ENCODE results near the gene RPL26.
"Not testable (repeated sequence)": the region's sequence is repeated elsewhere in the genome, so short reads cannot be mapped to it uniquely, and the experiment has no call there.

Gene RPL26

GRCh38 chr17:8360260-8360659, 22.7 kb downstream of the RPL26 start:
- Mint-ChIP-seq H3K36me3 (no peaks in the 10 kb centered on the region), H3K9me3 (no peaks in the 10 kb centered on the region), H3K27ac (no peak overlapping the region), H3K4me3 (no peak overlapping the region), H3K4me1 (peaks cover 7% of the 10 kb centered on the region)
- ATAC-seq, result no peak
- DNase-seq (ENCODE audit: low spot score in 2 of 2), result no peak

- no peaks in the 10 kb centered on the region for H3K36me3 Mint-ChIP-seq
- no peaks in the 10 kb centered on the region for H3K9me3 Mint-ChIP-seq
- DNase-seq (ENCODE audit: low spot score in 2 of 2) (no peak), ATAC-seq (no peak)
- H3K27ac Mint-ChIP-seq, result no peak overlapping the region
- no peak overlapping the region for H3K4me3 Mint-ChIP-seq
- H3K4me1 Mint-ChIP-seq, result peaks cover 7% of the 10 kb centered on the region
These were observed 23.2 kb downstream of the RPL26 start for GRCh38 chr17:8359769-8360168.

- no peak for ATAC-seq
- no peak for DNase-seq (ENCODE audit: low spot score in 2 of 2)
- H3K4me3 Mint-ChIP-seq, result no peak overlapping the region
- H3K36me3 Mint-ChIP-seq, result no peaks in the 10 kb centered on the region
- no peaks in the 10 kb centered on the region for H3K9me3 Mint-ChIP-seq
- H3K27ac Mint-ChIP-seq, result no peak overlapping the region
- peaks cover 7% of the 10 kb centered on the region for H3K4me1 Mint-ChIP-seq
These were observed 25.1 kb downstream of the RPL26 start for GRCh38 chr17:8357910-8358309.

GRCh38 chr17:8354236-8354635, 28.8 kb downstream of the RPL26 start:
- Mint-ChIP-seq H3K4me1 (no peaks in the 10 kb centered on the region), H3K36me3 (no peaks in the 10 kb centered on the region), H3K9me3 (no peaks in the 10 kb centered on the region), H3K4me3 (no peak overlapping the region), H3K27ac (no peak overlapping the region)
- DNase-seq (ENCODE audit: low spot score in 2 of 2) (no peak), ATAC-seq (no peak)

- no peak for DNase-seq (ENCODE audit: low spot score in 2 of 2)
- no peak overlapping the region for H3K27ac Mint-ChIP-seq
- H3K9me3 Mint-ChIP-seq, result no peaks in the 10 kb centered on the region
- no peaks in the 10 kb centered on the region for H3K4me1 Mint-ChIP-seq
- no peak for ATAC-seq
- no peaks in the 10 kb centered on the region for H3K36me3 Mint-ChIP-seq
- H3K4me3 Mint-ChIP-seq, result no peak overlapping the region
These were observed 29.3 kb downstream of the RPL26 start for GRCh38 chr17:8353736-8354135.

GRCh38 chr17:8350339-8350738, 32.7 kb downstream of the RPL26 start:
- Mint-ChIP-seq H3K27ac (no peak overlapping the region), H3K36me3 (no peaks in the 10 kb centered on the region), H3K4me3 (no peak overlapping the region), H3K4me1 (no peaks in the 10 kb centered on the region), H3K9me3 (no peaks in the 10 kb centered on the region)
- no peak for DNase-seq (ENCODE audit: low spot score in 2 of 2)
- no peak for ATAC-seq

GRCh38 chr17:8347001-8347400, 36.0 kb downstream of the RPL26 start:
- DNase-seq (ENCODE audit: low spot score in 2 of 2); ATAC-seq; H3K9me3 Mint-ChIP-seq; H3K4me1 Mint-ChIP-seq; H3K4me3 Mint-ChIP-seq; H3K27ac Mint-ChIP-seq; H3K36me3 Mint-ChIP-seq: not testable (repeated sequence)

GRCh38 chr17:8345951-8346665, 36.9 kb downstream of the RPL26 start:
- DNase-seq (ENCODE audit: low spot score in 2 of 2) (no peak), ATAC-seq (no peak)
- H3K4me1 Mint-ChIP-seq, result peaks cover 7% of the 10 kb centered on the region
- no peak overlapping the region for H3K27ac Mint-ChIP-seq
- no peak overlapping the region for H3K4me3 Mint-ChIP-seq
- no peaks in the 10 kb centered on the region for H3K9me3 Mint-ChIP-seq
- H3K36me3 Mint-ChIP-seq, result no peaks in the 10 kb centered on the region

GRCh38 chr17:8345052-8345690, 37.8 kb downstream of the RPL26 start:
- DNase-seq (ENCODE audit: low spot score in 2 of 2) (no peak), ATAC-seq (peak; percentile 90)
- Mint-ChIP-seq H3K4me1 (peaks cover 7% of the 10 kb centered on the region), H3K4me3 (no peak overlapping the region), H3K9me3 (no peaks in the 10 kb centered on the region), H3K27ac (peak overlapping the region; percentile 65), H3K36me3 (no peaks in the 10 kb centered on the region)

GRCh38 chr17:8341456-8341855, 41.5 kb downstream of the RPL26 start:
- Mint-ChIP-seq H3K4me1 (peaks cover 22% of the 10 kb centered on the region), H3K4me3 (no peak overlapping the region), H3K27ac (no peak overlapping the region), H3K9me3 (no peaks in the 10 kb centered on the region), H3K36me3 (no peaks in the 10 kb centered on the region)
- no peak for DNase-seq (ENCODE audit: low spot score in 2 of 2)
- no peak for ATAC-seq

GRCh38 chr17:8339540-8339939, 43.5 kb downstream of the RPL26 start, which contains the start of gene ODF4:
Gene ODF4, plus strand, starts transcription at chr17:8339840. Its CDS starts 212 bp downstream, at chr17:8340052.
- no peak within 1 kb of the TSS for H3K4me3 Mint-ChIP-seq
- H3K36me3 Mint-ChIP-seq, result no peaks in the 10 kb centered on the region
- peaks cover 15% of the 10 kb centered on the region for H3K4me1 Mint-ChIP-seq
- no peaks in the 10 kb centered on the region for H3K9me3 Mint-ChIP-seq
- DNase-seq (ENCODE audit: low spot score in 2 of 2) (no peak), ATAC-seq (no peak)
- H3K27ac Mint-ChIP-seq, result no peak within 1 kb of the TSS

- DNase-seq (ENCODE audit: low spot score in 2 of 2) (no peak), ATAC-seq (peak; percentile 60)
- Mint-ChIP-seq H3K4me3 (no peak overlapping the region), H3K4me1 (peaks cover 15% of the 10 kb centered on the region), H3K36me3 (no peaks in the 10 kb centered on the region), H3K9me3 (no peaks in the 10 kb centered on the region), H3K27ac (no peak overlapping the region)
These were observed 44.2 kb downstream of the RPL26 start for GRCh38 chr17:8338753-8339140.

- DNase-seq (ENCODE audit: low spot score in 2 of 2) (no peak), ATAC-seq (no peak)
- peaks cover 15% of the 10 kb centered on the region for H3K4me1 Mint-ChIP-seq
- no peak overlapping the region for H3K27ac Mint-ChIP-seq
- H3K4me3 Mint-ChIP-seq, result no peak overlapping the region
- H3K36me3 Mint-ChIP-seq, result no peaks in the 10 kb centered on the region
- H3K9me3 Mint-ChIP-seq, result no peaks in the 10 kb centered on the region
These were observed 44.9 kb downstream of the RPL26 start for GRCh38 chr17:8337802-8338752.

- no peak for DNase-seq (ENCODE audit: low spot score in 2 of 2)
- no peaks in the 10 kb centered on the region for H3K9me3 Mint-ChIP-seq
- ATAC-seq, result no peak
- no peak overlapping the region for H3K27ac Mint-ChIP-seq
- H3K4me1 Mint-ChIP-seq, result peaks cover 8% of the 10 kb centered on the region
- H3K4me3 Mint-ChIP-seq, result no peak overlapping the region
- H3K36me3 Mint-ChIP-seq, result no peaks in the 10 kb centered on the region
These were observed 49.7 kb downstream of the RPL26 start for GRCh38 chr17:8333281-8333680.

- Mint-ChIP-seq H3K4me3 (no peak overlapping the region), H3K36me3 (no peaks in the 10 kb centered on the region), H3K4me1 (peaks cover 2% of the 10 kb centered on the region), H3K9me3 (no peaks in the 10 kb centered on the region), H3K27ac (no peak overlapping the region)
- no peak for DNase-seq (ENCODE audit: low spot score in 2 of 2)
- no peak for ATAC-seq
These were observed 50.3 kb downstream of the RPL26 start for GRCh38 chr17:8332688-8333087.

All from stimulated activated effector memory CD8-positive, alpha-beta T cell treated with anti-CD3 and anti-CD28 coated beads, Interleukin-12 subunit alpha, Interleukin-12 subunit beta, amount 100 ng/mL, for 72 hours (primary cell).